ENCODE results near the gene PDZD2. TPM values are rescaled to one million over a fixed set of nuclear protein-coding genes. Genes with fewer than 3 reads are reported as not detected.

The PDZD2 gene
- total RNA-seq, 3 donors from 2014 or later (not counting 1 experiment from before 2014, with no cell fraction given) = 0.50 to 1.3 (median 0.66) TPM

- intact Hi-C loops (cut with micrococcal nuclease) = no loop called here
- peaks cover 5% of the 10 kb centered on the region for H3K36me3 Mint-ChIP-seq
- Histone ChIP-seq H3K4me1 (ENCODE audit: control insufficient read depth, insufficient read depth, low read length) (peaks cover 8% of the 10 kb centered on the region), H3K9me3 (ENCODE audit: control insufficient read depth, insufficient read depth, low read length) (no peaks in the 10 kb centered on the region), H3K27me3 (ENCODE audit: control insufficient read depth, insufficient read depth, low read length) (no peaks in the 10 kb centered on the region), H3K36me3 (ENCODE audit: control insufficient read depth, insufficient read depth, low read length) (no peaks in the 10 kb centered on the region), H3K27ac (ENCODE audit: low read length) (no peak overlapping the region), H3K4me3 (ENCODE audit: low read length) (no peak overlapping the region)
- ATAC-seq (no peak), DNase-seq (no peak)
- H3K4me3 Mint-ChIP-seq = no peak overlapping the region
- 58% methylated on average over 5 of the region's 6 CpGs for WGBS (ENCODE audit: insufficient coverage)
- peaks cover 0 to 3% of the 10 kb centered on the region in 2 donors for H3K27me3 Mint-ChIP-seq (ENCODE audit: low read depth in 2 of 2)
- peaks cover 2 to 3% of the 10 kb centered on the region in 2 donors for H3K9me3 Mint-ChIP-seq
- no peak overlapping the region for H3K27ac Mint-ChIP-seq
- TF ChIP-seq CTCF (IDR thresholded peaks at IDR 0.05) = no peak
- H3K4me1 Mint-ChIP-seq = peaks cover 8 to 11% of the 10 kb centered on the region in 2 donors
Observed at GRCh38 chr5:31736127-31736526, 97.2 kb downstream of the PDZD2 start.

GRCh38 chr5:31738199-31738598 lies 99.3 kb downstream of the PDZD2 start:
- Mint-ChIP-seq H3K4me1 (no peaks in the 10 kb centered on the region), H3K9me3 (peaks cover 2 to 3% of the 10 kb centered on the region in 2 donors), H3K36me3 (peaks cover 5% of the 10 kb centered on the region), H3K27ac (no peak overlapping the region), H3K27me3 (ENCODE audit: low read depth in 2 of 2) (peaks cover 0 to 3% of the 10 kb centered on the region in 2 donors), H3K4me3 (no peak overlapping the region)
- H3K27ac ChIP-seq (ENCODE audit: low read length) = no peak overlapping the region
- no peaks in the 10 kb centered on the region for H3K4me1 ChIP-seq (ENCODE audit: control insufficient read depth, insufficient read depth, low read length)
- TF ChIP-seq CTCF (IDR thresholded peaks at IDR 0.05) = no peak
- no peaks in the 10 kb centered on the region for H3K9me3 ChIP-seq (ENCODE audit: control insufficient read depth, insufficient read depth, low read length)
- no peaks in the 10 kb centered on the region for H3K36me3 ChIP-seq (ENCODE audit: control insufficient read depth, insufficient read depth, low read length)
- DNase-seq (no peak), ATAC-seq (no peak)
- H3K27me3 ChIP-seq (ENCODE audit: control insufficient read depth, insufficient read depth, low read length) = no peaks in the 10 kb centered on the region
- 81% methylated on average over 4 of the region's 4 CpGs for WGBS (ENCODE audit: insufficient coverage)
- no peak overlapping the region for H3K4me3 ChIP-seq (ENCODE audit: low read length)
- intact Hi-C loops (cut with micrococcal nuclease) = no loop called here

GRCh38 chr5:31741496-31741895 lies 102.6 kb downstream of the PDZD2 start:
- Histone ChIP-seq H3K27me3 (ENCODE audit: control insufficient read depth, insufficient read depth, low read length) (no peaks in the 10 kb centered on the region), H3K9me3 (ENCODE audit: control insufficient read depth, insufficient read depth, low read length) (no peaks in the 10 kb centered on the region), H3K27ac (ENCODE audit: low read length) (no peak overlapping the region), H3K36me3 (ENCODE audit: control insufficient read depth, insufficient read depth, low read length) (no peaks in the 10 kb centered on the region), H3K4me3 (ENCODE audit: low read length) (no peak overlapping the region), H3K4me1 (ENCODE audit: control insufficient read depth, insufficient read depth, low read length) (no peaks in the 10 kb centered on the region)
- ATAC-seq (no peak), DNase-seq (no peak)
- no peak for TF ChIP-seq CTCF (IDR thresholded peaks at IDR 0.05)
- Mint-ChIP-seq H3K27me3 (ENCODE audit: low read depth in 2 of 2) (no peaks in the 10 kb centered on the region), H3K27ac (no peak overlapping the region), H3K36me3 (peaks cover 5% of the 10 kb centered on the region), H3K9me3 (peaks cover 2 to 3% of the 10 kb centered on the region in 2 donors), H3K4me1 (no peaks in the 10 kb centered on the region), H3K4me3 (no peak overlapping the region)
- intact Hi-C loops (cut with micrococcal nuclease) = no loop called here
- WGBS (ENCODE audit: insufficient coverage) = 83% methylated on average over 1 of the region's 1 CpG

GRCh38 chr5:31743678-31744077 lies 104.7 kb downstream of the PDZD2 start:
- intact Hi-C loops (cut with micrococcal nuclease) = no loop called here
- no peak overlapping the region for H3K4me3 Mint-ChIP-seq
- peaks cover 2 to 3% of the 10 kb centered on the region in 2 donors for H3K9me3 Mint-ChIP-seq
- Histone ChIP-seq H3K9me3 (ENCODE audit: control insufficient read depth, insufficient read depth, low read length) (no peaks in the 10 kb centered on the region), H3K27ac (ENCODE audit: low read length) (no peak overlapping the region), H3K27me3 (ENCODE audit: control insufficient read depth, insufficient read depth, low read length) (no peaks in the 10 kb centered on the region), H3K4me1 (ENCODE audit: control insufficient read depth, insufficient read depth, low read length) (no peaks in the 10 kb centered on the region), H3K36me3 (ENCODE audit: control insufficient read depth, insufficient read depth, low read length) (no peaks in the 10 kb centered on the region), H3K4me3 (ENCODE audit: low read length) (no peak overlapping the region)
- H3K27ac Mint-ChIP-seq = no peak overlapping the region
- H3K4me1 Mint-ChIP-seq = no peaks in the 10 kb centered on the region
- ATAC-seq (no peak), DNase-seq (no peak)
- WGBS (ENCODE audit: insufficient coverage) = 81% methylated on average over 2 of the region's 3 CpGs
- TF ChIP-seq CTCF (IDR thresholded peaks at IDR 0.05) = no peak
- peaks cover 5% of the 10 kb centered on the region for H3K36me3 Mint-ChIP-seq
- no peaks in the 10 kb centered on the region for H3K27me3 Mint-ChIP-seq (ENCODE audit: low read depth in 2 of 2)

Data from natural killer cell (primary cell).